Upper lobe of left lung (tissue), 6 donors: ENCODE measurements around the gene EID1. TPM values are rescaled to one million over a fixed set of nuclear protein-coding genes. Genes with fewer than 3 reads are reported as not detected.

Experiments used
- ATAC-seq, 2 donors: fragments of 200-7000 bp; cut with Tn5 transposase; one replicate each; pipeline ENCODE4 v1.9.1; 2022; ENCODE audit warnings: mild to moderate bottlenecking in 2 of 2, moderate library complexity in 2 of 2; ENCODE audit not compliant: low FRiP score in 2 of 2
- DNase-seq, 2 donors: peaks; one replicate each; pipeline ENCODE4 v3.0.0-alpha.2; 2019 to 2020
- H3K27ac ChIP-seq, 4 donors: fragments of 200-600 bp; sonication (generic); one replicate each; pipeline ENCODE4 v1.5.1; 2016 to 2019
- H3K27me3 ChIP-seq, 4 donors: fragments of 200-600 bp; sonication (generic); one replicate each; pipeline ENCODE4 v1.5.1; 2017 to 2019
- H3K36me3 ChIP-seq, 4 donors: fragments of 200-600 bp; sonication (generic); one replicate each; pipeline ENCODE4 v1.5.1; 2016 to 2019
- H3K4me1 ChIP-seq, 4 donors: fragments of 200-600 bp; sonication (generic); one replicate each; pipeline ENCODE4 v1.5.1; 2018 to 2019
- H3K4me3 ChIP-seq, 4 donors: fragments of 200-600 bp; sonication (generic); one replicate each; pipeline ENCODE4 v1.5.1; 2017 to 2019; ENCODE audit warnings: mild to moderate bottlenecking in 2 of 4, moderate library complexity in 1 of 4
- H3K9me3 ChIP-seq, 4 donors: fragments of 200-600 bp; sonication (generic); one replicate each; pipeline ENCODE4 v1.5.1; 2018 to 2019
- EP300 ChIP-seq, 4 donors: sonication (generic); formaldehyde crosslinking; IDR thresholded peaks; one replicate each; pipeline ENCODE4 v1.5.1; 2017; ENCODE audit warnings: antibody characterized with exemption in 4 of 4, control low read depth in 2 of 4
- POLR2A ChIP-seq, 4 donors: fragments of 450-650 bp; IDR thresholded peaks; one replicate each; pipeline ENCODE4 v1.5.1; 2016 to 2017; ENCODE audit warnings: antibody characterized with exemption in 4 of 4, mild to moderate bottlenecking in 2 of 4
- POLR2AphosphoS5 ChIP-seq, 2 donors: sonication (generic); formaldehyde crosslinking; IDR thresholded peaks; one replicate each; pipeline ENCODE4 v1.5.1; 2017; ENCODE audit warnings: antibody characterized with exemption in 2 of 2
- WGBS, 2 donors: methylation state at CpG; one replicate each; pipeline ENCODE4 v1.1.5; 2017 to 2018; 5-methylcytosine and 5-hydroxymethylcytosine counted together
- total RNA-seq, 6 donors: library from RNA; depleted of rRNA in 4 of 6; stranded (reverse); fragments of >200 nt in 4 of 6; gene quantifications; one replicate each; pipeline versions ENCODE4 v1.1.0 to v1.2.1, GENCODE V29; 2016 to 2021
- TF ChIP-seq, protein P1 (sequence below), 6 experiments: fragments of 450-650 bp in 4 of 6; fragments of 200-600 bp in 2 of 6; sonication (generic) in 2 of 6; IDR thresholded peaks; one replicate each; pipeline ENCODE4 v1.5.1; 2016 to 2019; ENCODE audit warnings: antibody characterized with exemption in 6 of 6
- donor health status: DM: no; HTN: no; CAD: no; lungs with moderate emphysema.
- donor health status: DM: no; HTN: yes; CAD: no; lungs with severe emphysema.

Gene EID1
- total RNA-seq, 6 donors from 2014 or later: 56.6 to 147 (median 109) TPM

DNA sequence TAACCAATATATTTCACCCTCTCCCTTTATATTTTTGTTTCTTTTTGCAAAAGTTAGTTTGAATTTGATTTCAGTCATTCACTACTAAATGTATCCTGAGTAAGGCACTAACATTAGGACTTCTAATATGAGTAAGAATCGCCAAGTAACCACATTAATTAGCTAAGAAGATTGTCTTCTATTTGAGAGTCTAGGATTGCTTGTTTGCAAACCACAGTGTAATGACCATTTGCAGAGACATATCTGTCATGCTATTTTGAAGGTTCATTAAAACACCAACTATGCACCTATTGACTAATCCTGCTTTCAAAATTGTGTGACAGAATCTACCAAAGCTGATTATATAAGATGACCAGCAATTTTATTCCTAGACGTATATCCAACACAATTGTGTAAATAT is 5.3 kb upstream of the EID1 start:
- Histone ChIP-seq H3K4me3 (no peak overlapping the region), H3K27ac (no peak overlapping the region), H3K4me1 (peaks cover 0 to 5% (median 0%) of the 10 kb centered on the region in 4 donors), H3K9me3 (no peaks in the 10 kb centered on the region), H3K36me3 (no peaks in the 10 kb centered on the region), H3K27me3 (no peaks in the 10 kb centered on the region)
- no peak for ATAC-seq
- 83 to 86% methylated on average over 2 of the region's 2 CpGs for WGBS, 2 donors
- no peak for DNase-seq
- TF ChIP-seq POLR2A (IDR thresholded peaks at IDR 0.05) (no peak), EP300 (IDR thresholded peaks at IDR 0.05) (no peak), POLR2AphosphoS5 (IDR thresholded peaks at IDR 0.05) (no peak)
- TF ChIP-seq, protein P1, sequence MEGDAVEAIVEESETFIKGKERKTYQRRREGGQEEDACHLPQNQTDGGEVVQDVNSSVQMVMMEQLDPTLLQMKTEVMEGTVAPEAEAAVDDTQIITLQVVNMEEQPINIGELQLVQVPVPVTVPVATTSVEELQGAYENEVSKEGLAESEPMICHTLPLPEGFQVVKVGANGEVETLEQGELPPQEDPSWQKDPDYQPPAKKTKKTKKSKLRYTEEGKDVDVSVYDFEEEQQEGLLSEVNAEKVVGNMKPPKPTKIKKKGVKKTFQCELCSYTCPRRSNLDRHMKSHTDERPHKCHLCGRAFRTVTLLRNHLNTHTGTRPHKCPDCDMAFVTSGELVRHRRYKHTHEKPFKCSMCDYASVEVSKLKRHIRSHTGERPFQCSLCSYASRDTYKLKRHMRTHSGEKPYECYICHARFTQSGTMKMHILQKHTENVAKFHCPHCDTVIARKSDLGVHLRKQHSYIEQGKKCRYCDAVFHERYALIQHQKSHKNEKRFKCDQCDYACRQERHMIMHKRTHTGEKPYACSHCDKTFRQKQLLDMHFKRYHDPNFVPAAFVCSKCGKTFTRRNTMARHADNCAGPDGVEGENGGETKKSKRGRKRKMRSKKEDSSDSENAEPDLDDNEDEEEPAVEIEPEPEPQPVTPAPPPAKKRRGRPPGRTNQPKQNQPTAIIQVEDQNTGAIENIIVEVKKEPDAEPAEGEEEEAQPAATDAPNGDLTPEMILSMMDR (IDR thresholded peaks at IDR 0.05): no peak

DNA sequence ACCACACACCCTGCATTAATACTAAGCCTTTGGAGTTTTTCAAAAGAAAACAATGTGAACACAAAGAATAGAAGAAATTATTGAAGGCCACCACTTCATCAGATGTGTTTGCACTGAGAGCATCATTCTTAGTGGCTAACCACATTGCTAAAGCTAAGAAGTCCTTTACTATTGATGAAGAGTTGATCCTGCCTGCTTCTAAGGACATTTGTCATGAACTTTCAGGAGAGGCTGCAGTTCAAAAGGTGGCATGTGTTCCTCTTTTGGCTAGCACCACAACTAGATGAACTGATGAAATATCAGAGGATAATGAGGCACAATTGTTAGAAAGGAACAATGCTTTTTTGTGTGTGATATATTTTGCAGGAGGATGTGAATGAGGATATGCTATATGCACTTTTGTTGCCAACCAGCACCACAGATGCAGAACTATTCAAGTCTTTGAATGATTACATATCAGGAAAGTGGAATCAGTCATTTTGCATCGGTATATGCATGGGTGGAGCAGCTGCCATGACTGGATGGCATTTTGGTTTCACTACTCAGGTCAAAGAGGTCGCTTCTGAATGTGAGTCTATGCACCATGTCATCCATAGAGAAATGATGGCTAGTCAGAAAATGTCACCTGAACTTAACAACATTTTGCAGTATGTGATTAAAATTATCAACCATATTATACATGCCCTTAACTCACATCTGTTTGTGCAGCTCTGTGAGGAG is 2.5 kb upstream of the EID1 start:
- WGBS, 2 donors: 58 to 85% methylated on average over 2 of the region's 2 CpGs
- TF ChIP-seq EP300 (IDR thresholded peaks at IDR 0.05): no peak
- TF ChIP-seq, protein P1 (IDR thresholded peaks at IDR 0.05): no peak
- TF ChIP-seq POLR2A (IDR thresholded peaks at IDR 0.05): no peak
- TF ChIP-seq POLR2AphosphoS5 (IDR thresholded peaks at IDR 0.05): no peak
- Histone ChIP-seq H3K9me3 (no peaks in the 10 kb centered on the region), H3K4me1 (peaks cover 9 to 20% (median 16%) of the 10 kb centered on the region in 4 donors), H3K36me3 (no peaks in the 10 kb centered on the region), H3K27ac (no peak overlapping the region), H3K27me3 (no peaks in the 10 kb centered on the region), H3K4me3 (no peak overlapping the region)
- ATAC-seq (no peak), DNase-seq (no peak)

DNA sequence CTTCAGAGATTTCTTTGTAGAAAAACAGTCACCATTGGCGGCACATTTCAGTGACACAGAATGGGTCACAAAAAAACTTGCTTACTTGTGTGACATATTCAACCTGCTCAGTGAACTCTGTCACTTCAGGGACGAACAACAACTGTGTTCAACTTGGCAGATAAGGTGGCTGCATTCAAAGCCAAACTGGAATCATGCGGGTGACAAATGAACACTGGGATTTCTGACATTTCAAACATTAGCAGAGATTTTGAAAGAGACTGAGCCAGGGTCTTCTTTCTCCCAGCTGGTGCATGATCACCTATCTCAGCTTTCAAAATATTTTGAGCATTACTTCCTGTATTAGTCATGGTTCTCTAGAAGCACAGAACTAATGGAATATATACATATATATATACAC is 1.9 kb upstream of the EID1 start:
- ATAC-seq (no peak), DNase-seq (no peak)
- Histone ChIP-seq H3K36me3 (no peaks in the 10 kb centered on the region), H3K4me1 (peaks cover 9 to 20% (median 16%) of the 10 kb centered on the region in 4 donors), H3K4me3 (no peak overlapping the region), H3K27ac (no peak overlapping the region), H3K27me3 (no peaks in the 10 kb centered on the region), H3K9me3 (no peaks in the 10 kb centered on the region)
- TF ChIP-seq, protein P1 (IDR thresholded peaks at IDR 0.05): no peak
- TF ChIP-seq POLR2AphosphoS5 (IDR thresholded peaks at IDR 0.05) (no peak), POLR2A (IDR thresholded peaks at IDR 0.05) (no peak), EP300 (IDR thresholded peaks at IDR 0.05) (no peak)
- WGBS, 2 donors: 87 to 95% methylated on average over 3 of the region's 3 CpGs

DNA sequence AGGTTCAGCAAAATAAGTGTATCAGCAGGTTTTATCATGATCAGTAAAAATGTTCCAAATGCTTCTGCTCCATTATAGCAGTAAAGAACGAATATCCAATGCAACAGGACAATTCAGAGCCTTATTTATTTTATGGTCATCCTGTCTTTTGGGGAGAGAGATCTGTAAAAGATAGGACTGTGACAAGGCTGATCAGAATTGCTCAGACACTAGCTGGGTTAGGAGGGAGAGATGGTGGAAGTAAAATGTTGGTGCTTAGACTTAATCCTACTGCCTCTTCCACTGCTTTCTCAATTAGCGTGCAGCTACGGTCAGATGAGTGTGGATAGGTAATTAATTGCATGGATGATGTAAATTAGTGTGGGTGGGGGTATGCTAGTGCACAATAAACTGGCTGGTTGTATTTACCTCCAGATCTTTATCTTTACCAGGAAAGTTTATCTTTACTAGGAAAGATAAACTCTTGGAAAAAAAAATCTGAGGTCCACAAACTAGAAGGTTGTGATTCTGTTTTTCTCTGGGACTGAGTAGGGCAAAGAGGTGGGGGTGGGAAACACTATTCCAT is 2.2 kb downstream of the EID1 start:
- TF ChIP-seq, protein P1 (IDR thresholded peaks at IDR 0.05): no peak
- TF ChIP-seq EP300 (IDR thresholded peaks at IDR 0.05) (no peak), POLR2AphosphoS5 (IDR thresholded peaks at IDR 0.05) (no peak), POLR2A (IDR thresholded peaks at IDR 0.05) (no peak)
- WGBS, 2 donors: 66 to 70% methylated on average over 3 of the region's 3 CpGs
- H3K27me3 ChIP-seq: no peaks in the 10 kb centered on the region
- H3K4me1 ChIP-seq: peaks cover 9 to 20% (median 16%) of the 10 kb centered on the region in 4 donors
- no peak for ATAC-seq
- H3K36me3 ChIP-seq: no peaks in the 10 kb centered on the region
- DNase-seq: no peak
- H3K9me3 ChIP-seq: no peaks in the 10 kb centered on the region
- H3K4me3 ChIP-seq: no peak overlapping the region
- no peak overlapping the region for H3K27ac ChIP-seq
